ENCODE data around the gene SPPL2A. TPM values are rescaled to one million over a fixed set of nuclear protein-coding genes. Genes with fewer than 3 reads are reported as not detected.

The SPPL2A gene
- total and polyA plus RNA-seq, 9 of the 15 experiments (the other 6 are each of a cell fraction or from before 2014, with no cell fraction given), result 9.8 to 66.1 (median 38.0) TPM

DNA sequence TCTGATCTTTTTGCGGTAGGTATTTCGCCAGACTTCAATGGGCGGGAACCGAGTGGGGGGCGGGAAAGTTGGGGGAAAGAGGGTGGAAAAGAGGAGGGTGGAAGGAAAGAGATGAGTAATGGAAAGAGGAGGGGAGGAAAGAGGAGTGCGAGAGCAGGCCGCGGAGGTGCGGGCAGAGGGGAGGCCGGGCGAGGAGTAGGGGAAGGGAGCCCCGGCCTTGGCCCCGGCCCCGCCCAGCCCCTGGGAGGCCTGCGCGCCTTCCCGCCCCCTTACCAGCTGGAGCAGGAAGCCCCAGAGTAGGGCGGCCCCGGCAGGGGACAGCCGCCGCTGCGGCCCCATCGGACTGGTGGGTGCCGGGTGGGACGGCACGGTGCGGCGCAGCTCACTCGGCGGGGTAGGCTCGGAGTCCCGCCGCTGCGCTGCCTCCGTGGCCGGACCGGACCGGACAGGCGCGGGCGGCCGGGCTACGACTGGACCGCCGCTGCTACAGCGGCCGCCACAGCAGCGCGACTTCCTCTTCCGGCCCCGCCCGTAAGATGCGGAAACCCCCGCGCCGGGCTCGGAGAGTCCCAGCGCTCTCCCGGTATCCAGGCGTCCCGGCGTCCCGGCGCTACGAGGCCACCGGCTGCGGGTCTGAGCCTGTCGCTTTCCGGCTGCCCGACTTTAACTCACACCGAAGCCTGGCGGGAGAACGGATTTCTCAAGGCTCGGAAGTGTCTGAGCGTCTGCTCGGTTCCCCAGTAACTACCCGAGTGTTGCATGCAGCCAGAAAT lies at the start of gene SPPL2A (continued):
- no peak for TF ChIP-seq LCOR (CRISPR knock-in tag; IDR thresholded peaks at IDR 0.05)
- TF ChIP-seq RBM15 (IDR thresholded peaks at IDR 0.05; ENCODE audit: insufficient read depth, low read length), result no peak
- no peak for TF ChIP-seq ZNF324 (CRISPR knock-in tag; IDR thresholded peaks at IDR 0.05)
- no peak for TF ChIP-seq ZKSCAN8 (CRISPR knock-in tag; IDR thresholded peaks at IDR 0.05)
- TF ChIP-seq MLX (CRISPR knock-in tag; conservative IDR thresholded peaks at IDR 0.05), result no peak
- TF ChIP-seq ATF3 (IDR thresholded peaks at IDR 0.05), result peak; percentile 79
- TF ChIP-seq ATF3 (CRISPR knock-in tag; conservative IDR thresholded peaks at IDR 0.05), result no peak
- TF ChIP-seq, protein P1, sequence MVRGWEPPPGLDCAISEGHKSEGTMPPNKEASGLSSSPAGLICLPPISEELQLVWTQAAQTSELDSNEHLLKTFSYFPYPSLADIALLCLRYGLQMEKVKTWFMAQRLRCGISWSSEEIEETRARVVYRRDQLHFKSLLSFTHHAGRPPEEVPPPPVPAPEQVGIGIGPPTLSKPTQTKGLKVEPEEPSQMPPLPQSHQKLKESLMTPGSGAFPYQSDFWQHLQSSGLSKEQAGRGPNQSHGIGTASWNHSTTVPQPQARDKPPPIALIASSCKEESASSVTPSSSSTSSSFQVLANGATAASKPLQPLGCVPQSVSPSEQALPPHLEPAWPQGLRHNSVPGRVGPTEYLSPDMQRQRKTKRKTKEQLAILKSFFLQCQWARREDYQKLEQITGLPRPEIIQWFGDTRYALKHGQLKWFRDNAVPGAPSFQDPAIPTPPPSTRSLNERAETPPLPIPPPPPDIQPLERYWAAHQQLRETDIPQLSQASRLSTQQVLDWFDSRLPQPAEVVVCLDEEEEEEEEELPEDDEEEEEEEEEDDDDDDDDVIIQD (CRISPR knock-in tag; IDR thresholded peaks at IDR 0.05), result no peak
- TF ChIP-seq, protein P2, sequence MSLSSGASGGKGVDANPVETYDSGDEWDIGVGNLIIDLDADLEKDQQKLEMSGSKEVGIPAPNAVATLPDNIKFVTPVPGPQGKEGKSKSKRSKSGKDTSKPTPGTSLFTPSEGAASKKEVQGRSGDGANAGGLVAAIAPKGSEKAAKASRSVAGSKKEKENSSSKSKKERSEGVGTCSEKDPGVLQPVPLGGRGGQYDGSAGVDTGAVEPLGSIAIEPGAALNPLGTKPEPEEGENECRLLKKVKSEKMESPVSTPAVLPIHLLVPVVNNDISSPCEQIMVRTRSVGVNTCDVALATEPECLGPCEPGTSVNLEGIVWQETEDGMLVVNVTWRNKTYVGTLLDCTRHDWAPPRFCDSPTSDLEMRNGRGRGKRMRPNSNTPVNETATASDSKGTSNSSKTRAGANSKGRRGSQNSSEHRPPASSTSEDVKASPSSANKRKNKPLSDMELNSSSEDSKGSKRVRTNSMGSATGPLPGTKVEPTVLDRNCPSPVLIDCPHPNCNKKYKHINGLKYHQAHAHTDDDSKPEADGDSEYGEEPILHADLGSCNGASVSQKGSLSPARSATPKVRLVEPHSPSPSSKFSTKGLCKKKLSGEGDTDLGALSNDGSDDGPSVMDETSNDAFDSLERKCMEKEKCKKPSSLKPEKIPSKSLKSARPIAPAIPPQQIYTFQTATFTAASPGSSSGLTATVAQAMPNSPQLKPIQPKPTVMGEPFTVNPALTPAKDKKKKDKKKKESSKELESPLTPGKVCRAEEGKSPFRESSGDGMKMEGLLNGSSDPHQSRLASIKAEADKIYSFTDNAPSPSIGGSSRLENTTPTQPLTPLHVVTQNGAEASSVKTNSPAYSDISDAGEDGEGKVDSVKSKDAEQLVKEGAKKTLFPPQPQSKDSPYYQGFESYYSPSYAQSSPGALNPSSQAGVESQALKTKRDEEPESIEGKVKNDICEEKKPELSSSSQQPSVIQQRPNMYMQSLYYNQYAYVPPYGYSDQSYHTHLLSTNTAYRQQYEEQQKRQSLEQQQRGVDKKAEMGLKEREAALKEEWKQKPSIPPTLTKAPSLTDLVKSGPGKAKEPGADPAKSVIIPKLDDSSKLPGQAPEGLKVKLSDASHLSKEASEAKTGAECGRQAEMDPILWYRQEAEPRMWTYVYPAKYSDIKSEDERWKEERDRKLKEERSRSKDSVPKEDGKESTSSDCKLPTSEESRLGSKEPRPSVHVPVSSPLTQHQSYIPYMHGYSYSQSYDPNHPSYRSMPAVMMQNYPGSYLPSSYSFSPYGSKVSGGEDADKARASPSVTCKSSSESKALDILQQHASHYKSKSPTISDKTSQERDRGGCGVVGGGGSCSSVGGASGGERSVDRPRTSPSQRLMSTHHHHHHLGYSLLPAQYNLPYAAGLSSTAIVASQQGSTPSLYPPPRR (CRISPR knock-in tag; IDR thresholded peaks at IDR 0.05; ENCODE audit: borderline replicate concordance), result no peak
- TF ChIP-seq, protein P3, sequence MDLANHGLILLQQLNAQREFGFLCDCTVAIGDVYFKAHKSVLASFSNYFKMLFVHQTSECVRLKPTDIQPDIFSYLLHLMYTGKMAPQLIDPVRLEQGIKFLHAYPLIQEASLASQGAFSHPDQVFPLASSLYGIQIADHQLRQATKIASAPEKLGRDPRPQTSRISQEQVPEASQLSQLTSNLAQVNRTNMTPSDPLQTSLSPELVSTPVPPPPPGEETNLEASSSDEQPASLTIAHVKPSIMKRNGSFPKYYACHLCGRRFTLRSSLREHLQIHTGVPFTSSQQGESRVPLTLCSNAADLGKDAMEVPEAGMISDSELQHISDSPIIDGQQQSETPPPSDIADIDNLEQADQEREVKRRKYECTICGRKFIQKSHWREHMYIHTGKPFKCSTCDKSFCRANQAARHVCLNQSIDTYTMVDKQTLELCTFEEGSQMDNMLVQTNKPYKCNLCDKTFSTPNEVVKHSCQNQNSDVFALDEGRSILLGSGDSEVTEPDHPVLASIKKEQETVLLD (IDR thresholded peaks at IDR 0.05), result peak; percentile 58; the same call in 1 of the 2 replicates
- no peak for TF ChIP-seq NFE2L1 (tag; IDR thresholded peaks at IDR 0.05; ENCODE audit: borderline replicate concordance, low read depth)
- peak; percentile 85 for TF ChIP-seq CBX1 (IDR thresholded peaks at IDR 0.05; ENCODE audit: low read depth)
